Suprapubic skin (tissue), 4 donors: ENCODE measurements around the gene TYROBP. TPM values are rescaled to one million over a fixed set of nuclear protein-coding genes. Genes with fewer than 3 reads are reported as not detected.

Experiments used
- DNase-seq, 2 donors: peaks; one replicate each; pipeline ENCODE4 v3.0.0-alpha.2; 2019; ENCODE audit warnings: low spot score in 2 of 2
- H3K27ac ChIP-seq: fragments of 200-600 bp; sonication (generic); one replicate; pipeline ENCODE4 v1.5.1; 2019
- H3K27me3 ChIP-seq: fragments of 200-600 bp; sonication (generic); one replicate; pipeline ENCODE4 v1.5.1; 2019
- H3K36me3 ChIP-seq: fragments of 200-600 bp; sonication (generic); one replicate; pipeline ENCODE4 v1.5.1; 2019
- H3K4me1 ChIP-seq: fragments of 200-600 bp; sonication (generic); one replicate; pipeline ENCODE4 v1.5.1; 2019
- H3K4me3 ChIP-seq: fragments of 200-600 bp; sonication (generic); one replicate; pipeline ENCODE4 v1.5.1; 2019; ENCODE audit warnings: mild to moderate bottlenecking
- H3K9me3 ChIP-seq: fragments of 200-600 bp; sonication (generic); one replicate; pipeline ENCODE4 v1.5.1; 2019
- EP300 ChIP-seq: sonication (generic); formaldehyde crosslinking; IDR thresholded peaks from one replicate; pipeline ENCODE4 v1.6.1; 2017; ENCODE audit warnings: antibody characterized with exemption
- POLR2A ChIP-seq, 2 donors: fragments of 450-650 bp; IDR thresholded peaks; one replicate each; pipeline ENCODE4 v1.6.1; 2017; ENCODE audit warnings: antibody characterized with exemption in 2 of 2, mild to moderate bottlenecking in 2 of 2, moderate library complexity in 2 of 2
- POLR2AphosphoS5 ChIP-seq, 3 donors: sonication (generic); formaldehyde crosslinking; IDR thresholded peaks; one replicate each; pipeline ENCODE4 v1.6.1; 2017; ENCODE audit warnings: antibody characterized with exemption in 3 of 3
- WGBS: methylation state at CpG from one replicate; pipeline ENCODE4 v1.1.5; 2018; 5-methylcytosine and 5-hydroxymethylcytosine counted together
- total RNA-seq, 4 donors: library from RNA; depleted of rRNA; stranded (reverse); fragments of >200 nt; gene quantifications; one replicate each; pipeline ENCODE4 v1.1.0, GENCODE V29; 2016
- TF ChIP-seq, protein P1 (sequence below), 2 donors: fragments of 200-600 bp in 1 of 2; fragments of 450-650 bp in 1 of 2; sonication (generic) in 1 of 2; IDR thresholded peaks; one replicate each; pipeline ENCODE4 v1.5.1; 2016 to 2019; ENCODE audit warnings: antibody characterized with exemption in 2 of 2, mild to moderate bottlenecking in 1 of 2, moderate library complexity in 1 of 2

Gene TYROBP
- total RNA-seq, 4 donors from 2014 or later: 12.4 to 29.4 (median 15.6) TPM

DNA sequence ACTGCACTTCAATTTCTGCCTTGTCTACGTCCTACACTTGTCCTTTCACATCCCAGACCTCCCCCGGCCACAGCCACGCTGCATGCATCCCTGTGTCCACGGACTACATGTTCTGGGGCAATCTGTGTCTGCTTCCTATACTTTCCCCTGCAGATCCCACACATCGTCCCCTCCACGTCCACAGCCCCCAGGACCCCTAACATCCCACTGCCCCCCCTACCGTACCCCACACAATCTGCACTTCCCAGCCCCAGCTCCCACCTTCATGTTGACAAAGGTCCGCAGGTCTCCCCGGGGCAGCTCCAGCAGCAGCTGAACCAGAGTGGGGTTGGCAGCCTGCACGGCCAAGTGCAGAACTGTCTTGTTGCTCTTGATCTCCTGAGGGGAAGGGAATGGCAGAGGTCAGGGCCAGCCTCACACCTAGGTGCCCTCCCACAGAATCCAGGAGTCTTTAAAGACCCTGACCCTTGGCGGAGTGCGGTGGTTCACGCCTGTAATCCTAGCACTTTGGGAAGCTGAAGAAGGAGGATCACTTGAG, 17.9 kb downstream of the TYROBP start:
- H3K36me3 ChIP-seq: peaks cover 68% of the 10 kb centered on the region
- no peaks in the 10 kb centered on the region for H3K27me3 ChIP-seq
- H3K9me3 ChIP-seq: no peaks in the 10 kb centered on the region
- H3K4me1 ChIP-seq: no peaks in the 10 kb centered on the region
- no peak overlapping the region for H3K27ac ChIP-seq
- no peak for TF ChIP-seq POLR2A (IDR thresholded peaks at IDR 0.05)
- TF ChIP-seq, protein P1, sequence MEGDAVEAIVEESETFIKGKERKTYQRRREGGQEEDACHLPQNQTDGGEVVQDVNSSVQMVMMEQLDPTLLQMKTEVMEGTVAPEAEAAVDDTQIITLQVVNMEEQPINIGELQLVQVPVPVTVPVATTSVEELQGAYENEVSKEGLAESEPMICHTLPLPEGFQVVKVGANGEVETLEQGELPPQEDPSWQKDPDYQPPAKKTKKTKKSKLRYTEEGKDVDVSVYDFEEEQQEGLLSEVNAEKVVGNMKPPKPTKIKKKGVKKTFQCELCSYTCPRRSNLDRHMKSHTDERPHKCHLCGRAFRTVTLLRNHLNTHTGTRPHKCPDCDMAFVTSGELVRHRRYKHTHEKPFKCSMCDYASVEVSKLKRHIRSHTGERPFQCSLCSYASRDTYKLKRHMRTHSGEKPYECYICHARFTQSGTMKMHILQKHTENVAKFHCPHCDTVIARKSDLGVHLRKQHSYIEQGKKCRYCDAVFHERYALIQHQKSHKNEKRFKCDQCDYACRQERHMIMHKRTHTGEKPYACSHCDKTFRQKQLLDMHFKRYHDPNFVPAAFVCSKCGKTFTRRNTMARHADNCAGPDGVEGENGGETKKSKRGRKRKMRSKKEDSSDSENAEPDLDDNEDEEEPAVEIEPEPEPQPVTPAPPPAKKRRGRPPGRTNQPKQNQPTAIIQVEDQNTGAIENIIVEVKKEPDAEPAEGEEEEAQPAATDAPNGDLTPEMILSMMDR (IDR thresholded peaks at IDR 0.05): no peak
- no peak for TF ChIP-seq EP300
- TF ChIP-seq POLR2AphosphoS5 (IDR thresholded peaks at IDR 0.05): no peak
- H3K4me3 ChIP-seq: no peak overlapping the region
- no peak for DNase-seq
- 90% methylated on average over 13 of the region's 13 CpGs for WGBS

DNA sequence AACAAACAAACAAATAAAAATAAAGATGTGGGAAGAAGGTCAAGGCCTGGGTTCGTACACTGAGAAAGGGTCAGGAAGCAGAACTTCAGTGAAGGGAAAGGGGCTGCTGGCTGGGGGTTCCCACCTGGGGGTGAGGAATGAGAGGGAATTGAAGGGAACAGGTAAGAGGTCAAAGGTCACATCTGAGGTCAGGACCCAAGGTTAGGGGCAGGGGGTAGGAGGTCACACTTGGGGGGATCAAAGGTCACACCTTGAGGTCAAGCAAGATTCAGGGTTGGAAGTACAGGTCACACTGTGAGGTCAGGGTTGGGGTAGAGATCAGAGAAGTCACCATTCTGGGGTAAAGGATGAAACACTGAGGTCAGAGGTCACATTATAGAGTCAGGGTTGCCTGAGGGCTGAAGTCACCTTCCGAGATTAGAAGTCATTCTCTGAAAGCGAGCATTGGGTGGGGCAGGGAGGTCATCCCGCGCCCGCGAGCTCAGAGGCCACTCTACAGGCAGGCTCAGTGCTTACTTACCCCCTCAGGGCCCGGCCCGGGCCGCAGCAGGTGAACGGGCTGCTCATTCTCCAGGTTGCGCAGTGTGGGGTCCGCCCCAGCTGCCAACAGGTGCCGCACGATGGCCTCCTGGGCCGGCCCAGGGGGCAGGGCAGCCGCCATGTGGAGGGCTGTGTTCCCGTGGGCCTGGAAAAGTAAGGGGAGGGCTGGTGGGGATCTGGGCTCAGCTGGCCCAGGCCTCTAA, 18.6 kb downstream of the TYROBP start:
- Histone ChIP-seq H3K27ac (no peak overlapping the region), H3K4me1 (no peaks in the 10 kb centered on the region), H3K27me3 (no peaks in the 10 kb centered on the region), H3K4me3 (no peak overlapping the region), H3K36me3 (peaks cover 62% of the 10 kb centered on the region), H3K9me3 (no peaks in the 10 kb centered on the region)
- TF ChIP-seq POLR2AphosphoS5 (IDR thresholded peaks at IDR 0.05) (no peak), POLR2A (IDR thresholded peaks at IDR 0.05) (no peak), EP300 (no peak)
- TF ChIP-seq, protein P1 (IDR thresholded peaks at IDR 0.05): no peak
- DNase-seq: no peak
- 89% methylated on average over 16 of the region's 18 CpGs for WGBS

DNA sequence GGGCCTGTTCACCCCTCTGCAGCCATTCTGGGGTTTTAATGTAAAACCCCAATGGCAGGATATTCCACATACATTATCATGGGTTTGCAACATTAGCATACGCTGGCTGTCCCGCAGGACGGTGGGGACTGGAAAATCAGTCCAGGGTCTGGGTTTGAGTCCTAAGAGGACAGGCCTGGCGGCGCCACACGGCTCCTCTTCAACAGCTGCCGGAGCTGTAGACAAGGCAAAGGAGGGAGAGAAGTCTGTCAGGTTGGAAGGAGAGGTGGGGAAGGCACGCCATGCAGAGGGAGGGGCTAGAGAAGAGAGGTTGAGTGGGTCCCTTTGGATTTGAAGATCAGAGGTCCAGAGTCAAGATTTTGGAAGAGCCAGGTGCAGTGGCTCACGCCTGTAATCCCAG, 19.7 kb downstream of the TYROBP start:
- Histone ChIP-seq H3K4me1 (no peaks in the 10 kb centered on the region), H3K9me3 (no peaks in the 10 kb centered on the region), H3K27ac (no peak overlapping the region), H3K4me3 (no peak overlapping the region), H3K27me3 (no peaks in the 10 kb centered on the region), H3K36me3 (peaks cover 50% of the 10 kb centered on the region)
- no peak for DNase-seq
- 96% methylated on average over 9 of the region's 9 CpGs for WGBS
- TF ChIP-seq EP300: no peak
- TF ChIP-seq POLR2AphosphoS5 (IDR thresholded peaks at IDR 0.05): no peak
- TF ChIP-seq, protein P1 (IDR thresholded peaks at IDR 0.05): no peak
- no peak for TF ChIP-seq POLR2A (IDR thresholded peaks at IDR 0.05)

DNA sequence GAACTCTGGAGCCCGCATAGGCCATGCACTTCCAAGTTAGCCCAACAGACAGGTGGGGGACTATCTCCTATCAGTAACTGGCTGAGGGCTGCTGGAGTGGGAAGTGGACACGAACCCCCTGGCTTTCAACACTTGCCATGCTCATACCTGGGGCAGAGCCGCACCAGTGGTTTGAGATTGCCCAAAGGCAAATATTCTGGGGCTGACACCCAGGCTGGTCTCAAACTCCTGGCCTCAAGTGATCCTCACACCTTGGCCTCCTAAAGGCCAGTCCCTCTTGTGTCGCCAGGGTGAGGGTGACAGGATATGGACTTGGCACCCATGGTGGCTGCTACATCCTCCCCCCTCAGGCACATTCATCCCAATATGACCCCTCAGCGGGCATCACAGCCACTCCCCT, 20.9 kb downstream of the TYROBP start:
- 93% methylated on average over 5 of the region's 5 CpGs for WGBS
- no peak for DNase-seq
- Histone ChIP-seq H3K36me3 (peaks cover 41% of the 10 kb centered on the region), H3K27me3 (no peaks in the 10 kb centered on the region), H3K4me1 (no peaks in the 10 kb centered on the region), H3K9me3 (no peaks in the 10 kb centered on the region), H3K27ac (no peak overlapping the region), H3K4me3 (no peak overlapping the region)
- TF ChIP-seq, protein P1 (IDR thresholded peaks at IDR 0.05): no peak
- TF ChIP-seq POLR2AphosphoS5 (IDR thresholded peaks at IDR 0.05) (no peak), EP300 (no peak), POLR2A (IDR thresholded peaks at IDR 0.05) (no peak)

DNA sequence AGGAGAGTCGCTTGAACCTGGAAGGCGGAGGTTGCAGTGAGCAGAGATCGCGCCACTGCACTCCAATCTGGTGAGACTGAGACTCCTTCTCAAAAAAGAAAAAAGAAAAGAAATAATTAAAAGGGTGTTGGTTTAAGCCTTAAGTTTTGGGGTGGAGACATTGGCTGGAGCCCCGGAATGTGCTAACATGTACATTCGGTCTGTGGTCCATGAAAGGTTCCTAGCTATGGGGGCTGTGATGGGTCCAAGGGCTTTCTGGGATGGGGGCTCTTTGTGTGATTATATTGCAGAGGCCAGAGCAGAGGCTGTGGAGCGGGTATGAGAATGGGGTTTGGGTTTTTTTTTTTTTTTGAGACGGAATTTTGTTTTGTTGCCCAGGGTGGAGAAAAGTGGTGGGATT, 22.2 kb downstream of the TYROBP start:
- Histone ChIP-seq H3K4me3 (no peak overlapping the region), H3K9me3 (no peaks in the 10 kb centered on the region), H3K4me1 (no peaks in the 10 kb centered on the region), H3K27ac (no peak overlapping the region), H3K36me3 (peaks cover 35% of the 10 kb centered on the region), H3K27me3 (no peaks in the 10 kb centered on the region)
- no peak for DNase-seq
- WGBS: 88% methylated on average over 7 of the region's 8 CpGs
- TF ChIP-seq EP300 (no peak), POLR2AphosphoS5 (IDR thresholded peaks at IDR 0.05) (no peak), POLR2A (IDR thresholded peaks at IDR 0.05) (no peak)
- TF ChIP-seq, protein P1 (IDR thresholded peaks at IDR 0.05): no peak
